ENCODE measurements around the gene RASGRP2. TPM values are rescaled to one million over a fixed set of nuclear protein-coding genes. Genes with fewer than 3 reads are reported as not detected.
A peak's percentile ranks its signal among the peaks of the same experiment; 100 is the strongest.

Gene RASGRP2
- total RNA-seq, result 38.1 TPM
- polyA plus RNA-seq, result 227 TPM
- long read RNA-seq, donor 1, partial matches to known transcripts, result 0 of 1 reads
- long read RNA-seq, donor 1, other reads (novel, unspliced or antisense), result 0 of 1 reads
- long read RNA-seq, donor 2, result 0 reads
- long read RNA-seq, donor 3, partial matches to known transcripts, result 38 of 51 reads
- long read RNA-seq, donor 3, other reads (novel, unspliced or antisense), result 0 of 51 reads
- long read RNA-seq, donor 4, partial matches to known transcripts, result 0 of 5 reads
- long read RNA-seq, donor 4, other reads (novel, unspliced or antisense), result 0 of 5 reads
- long read RNA-seq, donor 5, transcript RASGRP2-210 (4 exons, 2,174 nt), result major isoform, 8 of 23 reads
- long read RNA-seq, donor 5, partial matches to known transcripts, result 5 of 23 reads
- long read RNA-seq, donor 5, other reads (novel, unspliced or antisense), result 0 of 23 reads
- long read RNA-seq, donor 6, transcript RASGRP2-211 (17 exons, 2,304 nt), result major isoform, 5 of 35 reads
- long read RNA-seq, donor 6, partial matches to known transcripts, result 21 of 35 reads
- long read RNA-seq, donor 6, other reads (novel, unspliced or antisense), result 0 of 35 reads
- long read RNA-seq, donor 7, partial matches to known transcripts, result 16 of 25 reads
- long read RNA-seq, donor 7, other reads (novel, unspliced or antisense), result 0 of 25 reads
- long read RNA-seq, donor 8, partial matches to known transcripts, result 0 of 4 reads
- long read RNA-seq, donor 8, other reads (novel, unspliced or antisense), result 0 of 4 reads
- long read RNA-seq, donor 9, partial matches to known transcripts, result 0 of 4 reads
- long read RNA-seq, donor 9, other reads (novel, unspliced or antisense), result 0 of 4 reads
- long read RNA-seq, donor 10, partial matches to known transcripts, result 8 of 13 reads
- long read RNA-seq, donor 10, other reads (novel, unspliced or antisense), result 0 of 13 reads

DNA sequence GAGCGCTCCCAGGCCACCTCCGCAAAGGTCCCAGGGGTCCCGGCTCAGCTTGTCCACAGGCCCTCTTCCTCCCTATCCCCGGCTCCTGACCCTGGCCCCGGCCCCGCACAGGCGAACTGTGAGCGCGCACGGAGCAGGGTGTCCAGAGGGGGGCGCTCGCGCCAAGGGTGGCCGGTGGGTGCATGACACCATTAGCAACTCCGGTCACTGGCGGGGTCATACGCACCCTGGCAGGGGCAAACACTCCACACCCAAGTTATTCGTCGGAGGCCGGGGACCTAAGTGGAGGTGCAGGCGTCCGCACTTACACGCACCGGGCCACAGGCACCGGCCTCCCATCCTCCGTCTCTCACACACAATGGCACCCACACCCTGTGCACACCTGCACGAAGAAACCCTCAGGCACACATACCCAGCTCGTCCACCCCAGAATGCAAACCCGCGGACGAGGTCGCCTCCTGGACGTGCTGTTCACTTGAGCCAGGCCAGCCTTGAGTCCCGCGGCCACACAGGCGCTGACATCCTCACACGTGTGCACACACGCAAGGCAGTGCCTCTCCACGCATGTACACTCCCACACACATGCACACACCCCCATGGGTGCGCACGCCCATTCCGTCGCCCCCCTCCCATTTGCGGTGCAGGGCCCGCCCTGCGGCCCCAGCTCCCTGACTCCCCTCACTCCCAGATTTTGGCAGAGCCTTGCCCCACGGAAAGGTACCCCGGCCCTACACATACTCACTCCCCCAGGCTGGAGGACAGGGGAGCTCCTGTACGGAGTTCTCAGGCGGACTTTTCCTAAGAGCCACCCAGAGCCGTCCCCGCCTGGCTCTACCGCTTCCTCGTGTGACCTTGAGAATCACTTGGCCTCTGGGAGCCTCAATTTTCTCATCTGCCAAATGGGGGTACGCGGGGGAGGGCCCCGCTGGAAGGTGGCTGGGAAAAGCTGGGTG is at the start of gene RASGRP2:
Gene RASGRP2 (minus strand): TSS at position 552 of the 953 bp plus-strand sequence. CDS start 1,276 bp downstream, outside the sequence.
- peak within 1 kb of the TSS; percentile 96 to 98 for H3K27ac ChIP-seq (ENCODE audit: low read depth in 1 of 2, low read length in 1 of 2)
- DNase-seq (ENCODE audit: low read depth in 6 of 9, low spot score in 9 of 9), result peak; percentile 49 to 85 (median 69)
- peaks cover 0 to 36% of the 10 kb centered on the region in 2 donors for H3K27me3 ChIP-seq (ENCODE audit: control insufficient read depth in 2 of 2, insufficient read depth in 1 of 2, low read length in 1 of 2)
- peaks cover 18 to 56% of the 10 kb centered on the region in 2 donors for H3K4me1 ChIP-seq (ENCODE audit: control insufficient read depth in 2 of 2, insufficient read depth in 2 of 2, low read length in 2 of 2)
- WGBS, result under 1% methylated on average over 57 of the region's 57 CpGs
- H3K4me3 ChIP-seq (ENCODE audit: low read length in 2 of 2), result peak within 1 kb of the TSS; percentile 80 to 84
- peaks cover 10 to 22% of the 10 kb centered on the region in 2 donors for H3K36me3 ChIP-seq (ENCODE audit: control insufficient read depth in 2 of 2, insufficient read depth in 2 of 2, low read length in 1 of 2)
- H3K9me3 ChIP-seq (ENCODE audit: control insufficient read depth in 2 of 2, insufficient read depth in 1 of 2, low read length in 1 of 2), result peaks cover 0 to 7% of the 10 kb centered on the region in 2 donors

DNA sequence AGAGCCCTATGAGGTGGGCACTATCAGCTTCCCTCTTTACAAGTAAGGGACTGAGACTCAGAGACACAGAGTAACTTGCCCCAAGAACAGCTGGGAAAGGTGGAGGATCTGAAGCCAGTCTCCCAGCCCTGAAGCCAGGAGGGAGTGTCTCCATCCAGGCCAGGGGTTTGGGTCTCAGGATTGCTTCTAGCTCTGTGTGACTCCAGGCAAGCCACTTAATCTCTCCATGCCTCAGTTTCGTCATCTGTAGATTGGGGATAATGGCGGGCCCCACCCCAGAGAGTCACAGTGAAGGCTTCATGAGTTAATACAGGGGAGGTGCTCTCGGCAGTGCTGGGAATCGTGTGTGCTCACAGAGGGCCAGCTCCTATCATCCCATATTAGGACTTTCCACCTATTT is 48.5 kb upstream of the RASGRP2 start:
- Histone ChIP-seq H3K27me3 (ENCODE audit: control insufficient read depth in 2 of 2, insufficient read depth in 1 of 2, low read length in 1 of 2) (no peaks in the 10 kb centered on the region), H3K4me1 (ENCODE audit: control insufficient read depth in 2 of 2, insufficient read depth in 2 of 2, low read length in 2 of 2) (peaks cover 0 to 12% of the 10 kb centered on the region in 2 donors), H3K9me3 (ENCODE audit: control insufficient read depth in 2 of 2, insufficient read depth in 1 of 2, low read length in 1 of 2) (no peaks in the 10 kb centered on the region), H3K4me3 (ENCODE audit: low read length in 2 of 2) (no peak overlapping the region), H3K27ac (ENCODE audit: low read depth in 1 of 2, low read length in 1 of 2) (no peak overlapping the region), H3K36me3 (ENCODE audit: control insufficient read depth in 2 of 2, insufficient read depth in 2 of 2, low read length in 1 of 2) (peaks cover 50 to 73% of the 10 kb centered on the region in 2 donors)
- no peak for DNase-seq (ENCODE audit: low read depth in 6 of 9, low spot score in 9 of 9)
- 99% methylated on average over 4 of the region's 4 CpGs for WGBS

DNA sequence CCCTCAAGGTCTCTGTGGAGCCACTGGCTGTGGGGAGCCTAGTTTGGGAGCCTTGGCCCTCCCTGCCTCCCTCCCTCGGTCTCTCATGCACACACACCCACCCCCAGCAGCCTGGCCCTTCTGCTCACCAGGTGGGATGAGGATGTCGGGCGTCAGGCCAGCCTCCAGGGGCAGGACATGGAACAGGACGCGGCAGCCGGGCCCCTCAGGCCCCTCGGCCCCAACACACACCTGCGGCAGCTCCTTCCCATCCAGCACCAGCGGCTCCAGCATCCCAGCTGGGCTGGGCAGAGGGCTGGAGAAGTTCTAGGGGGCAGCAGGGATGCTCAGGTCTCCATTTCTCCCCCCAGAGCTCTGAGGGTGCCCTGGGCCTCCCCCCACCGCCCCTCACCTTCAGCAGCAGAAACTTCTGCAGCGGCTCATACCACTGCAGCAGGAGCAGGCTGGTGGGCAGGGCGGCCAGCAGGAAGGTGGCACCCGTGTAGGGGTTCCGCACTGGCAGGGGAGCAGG is 47.9 kb upstream of the RASGRP2 start:
- Histone ChIP-seq H3K27me3 (ENCODE audit: control insufficient read depth in 2 of 2, insufficient read depth in 1 of 2, low read length in 1 of 2) (no peaks in the 10 kb centered on the region), H3K4me1 (ENCODE audit: control insufficient read depth in 2 of 2, insufficient read depth in 2 of 2, low read length in 2 of 2) (peaks cover 0 to 12% of the 10 kb centered on the region in 2 donors), H3K36me3 (ENCODE audit: control insufficient read depth in 2 of 2, insufficient read depth in 2 of 2, low read length in 1 of 2) (peaks cover 45 to 66% of the 10 kb centered on the region in 2 donors), H3K27ac (ENCODE audit: low read depth in 1 of 2, low read length in 1 of 2) (no peak overlapping the region), H3K4me3 (ENCODE audit: low read length in 2 of 2) (no peak overlapping the region), H3K9me3 (ENCODE audit: control insufficient read depth in 2 of 2, insufficient read depth in 1 of 2, low read length in 1 of 2) (no peaks in the 10 kb centered on the region)
- DNase-seq (ENCODE audit: low read depth in 6 of 9, low spot score in 9 of 9), result no peak
- WGBS, result 98% methylated on average over 14 of the region's 14 CpGs

- DNase-seq (ENCODE audit: low read depth in 6 of 9, low spot score in 9 of 9), result no peak
- Histone ChIP-seq H3K36me3 (ENCODE audit: control insufficient read depth in 2 of 2, insufficient read depth in 2 of 2, low read length in 1 of 2) (peaks cover 37 to 54% of the 10 kb centered on the region in 2 donors), H3K4me3 (ENCODE audit: low read length in 2 of 2) (no peak overlapping the region), H3K27me3 (ENCODE audit: control insufficient read depth in 2 of 2, insufficient read depth in 1 of 2, low read length in 1 of 2) (no peaks in the 10 kb centered on the region), H3K4me1 (ENCODE audit: control insufficient read depth in 2 of 2, insufficient read depth in 2 of 2, low read length in 2 of 2) (peaks cover 0 to 12% of the 10 kb centered on the region in 2 donors), H3K27ac (ENCODE audit: low read depth in 1 of 2, low read length in 1 of 2) (no peak overlapping the region), H3K9me3 (ENCODE audit: control insufficient read depth in 2 of 2, insufficient read depth in 1 of 2, low read length in 1 of 2) (no peaks in the 10 kb centered on the region)
- WGBS, result 98% methylated on average over 25 of the region's 25 CpGs
Measured at GRCh38 chr11:64790205-64791095, 46.5 kb upstream of the RASGRP2 start.

DNA sequence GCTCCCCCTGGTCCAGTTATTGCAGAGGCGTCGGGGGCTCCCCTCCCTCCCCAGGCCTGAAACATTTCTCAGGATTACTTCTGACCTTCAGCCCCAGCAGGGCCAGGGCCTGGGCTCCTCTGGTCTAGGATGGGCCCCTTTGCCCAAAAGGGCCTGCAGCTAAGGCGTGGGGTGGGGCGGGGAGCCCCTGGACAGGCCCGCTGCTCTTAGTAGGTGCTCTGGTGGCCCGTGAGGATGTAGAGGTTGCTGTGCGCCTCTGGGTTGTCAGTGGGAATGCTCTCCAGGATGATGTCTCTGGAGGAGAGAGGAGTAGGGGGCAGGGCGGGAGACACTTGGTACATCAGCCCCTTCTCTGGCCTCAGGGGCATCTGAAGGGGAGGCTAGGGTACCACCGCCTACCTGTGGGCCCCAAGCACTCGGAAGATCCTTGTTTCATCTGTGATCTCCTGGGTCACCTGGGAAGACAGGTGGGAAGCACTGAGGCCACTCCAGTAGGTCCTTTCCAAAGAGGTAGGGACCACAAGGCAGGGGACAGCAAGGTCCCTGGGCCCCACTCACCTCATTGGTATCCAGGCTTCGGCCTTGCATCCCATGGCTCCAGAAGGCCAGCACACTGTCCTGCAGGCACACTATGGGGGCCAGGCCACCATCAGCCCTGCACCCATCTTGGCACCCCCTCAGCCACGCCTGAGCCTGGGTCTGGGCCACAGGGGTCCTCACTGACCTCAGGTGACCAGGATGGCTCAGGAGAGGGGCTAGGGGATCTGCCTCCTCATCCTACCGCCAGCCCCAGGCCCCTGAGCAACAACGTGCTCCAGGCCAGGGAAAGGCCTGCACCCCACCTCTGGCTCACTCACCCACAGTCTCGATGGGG is 45.6 kb upstream of the RASGRP2 start:
- H3K27ac ChIP-seq (ENCODE audit: low read depth in 1 of 2, low read length in 1 of 2), result no peak overlapping the region
- 97% methylated on average over 15 of the region's 15 CpGs for WGBS
- H3K9me3 ChIP-seq (ENCODE audit: control insufficient read depth in 2 of 2, insufficient read depth in 1 of 2, low read length in 1 of 2), result no peaks in the 10 kb centered on the region
- H3K36me3 ChIP-seq (ENCODE audit: control insufficient read depth in 2 of 2, insufficient read depth in 2 of 2, low read length in 1 of 2), result peaks cover 34 to 54% of the 10 kb centered on the region in 2 donors
- H3K4me1 ChIP-seq (ENCODE audit: control insufficient read depth in 2 of 2, insufficient read depth in 2 of 2, low read length in 2 of 2), result peaks cover 0 to 12% of the 10 kb centered on the region in 2 donors
- no peaks in the 10 kb centered on the region for H3K27me3 ChIP-seq (ENCODE audit: control insufficient read depth in 2 of 2, insufficient read depth in 1 of 2, low read length in 1 of 2)
- no peak overlapping the region for H3K4me3 ChIP-seq (ENCODE audit: low read length in 2 of 2)
- no peak for DNase-seq (ENCODE audit: low read depth in 6 of 9, low spot score in 9 of 9)

- H3K27ac ChIP-seq (ENCODE audit: low read depth in 1 of 2, low read length in 1 of 2), result no peak overlapping the region
- no peak for DNase-seq (ENCODE audit: low read depth in 6 of 9, low spot score in 9 of 9)
Measured at GRCh38 chr11:64788321-64789215, 44.6 kb upstream of the RASGRP2 start.

More at GRCh38 chr11:64788321-64789215, 44.6 kb upstream of the RASGRP2 start:
- H3K36me3 ChIP-seq (ENCODE audit: control insufficient read depth in 2 of 2, insufficient read depth in 2 of 2, low read length in 1 of 2), result peaks cover 33 to 49% of the 10 kb centered on the region in 2 donors
- no peak overlapping the region for H3K4me3 ChIP-seq (ENCODE audit: low read length in 2 of 2)
- WGBS, result 97% methylated on average over 9 of the region's 9 CpGs
- H3K4me1 ChIP-seq (ENCODE audit: control insufficient read depth in 2 of 2, insufficient read depth in 2 of 2, low read length in 2 of 2), result peaks cover 0 to 8% of the 10 kb centered on the region in 2 donors
- no peaks in the 10 kb centered on the region for H3K9me3 ChIP-seq (ENCODE audit: control insufficient read depth in 2 of 2, insufficient read depth in 1 of 2, low read length in 1 of 2)
- no peaks in the 10 kb centered on the region for H3K27me3 ChIP-seq (ENCODE audit: control insufficient read depth in 2 of 2, insufficient read depth in 1 of 2, low read length in 1 of 2)

Measured in thymus (tissue), 14 donors.